ENCODE results near the gene UBE2E2. TPM values are rescaled to one million over a fixed set of nuclear protein-coding genes. Genes with fewer than 3 reads are reported as not detected.

The UBE2E2 gene
- total RNA-seq, 1 donor from 2014 or later: 24.2 TPM

GRCh38 chr3:23389089-23389488 is 186.0 kb downstream of the UBE2E2 start:
- no peaks in the 10 kb centered on the region for H3K27me3 Mint-ChIP-seq (ENCODE audit: low read depth)
- TF ChIP-seq CTCF (conservative IDR thresholded peaks at IDR 0.05): no peak
- H3K27ac Mint-ChIP-seq (ENCODE audit: unreplicated experiment): no peak overlapping the region
- no peaks in the 10 kb centered on the region for H3K4me1 Mint-ChIP-seq
- H3K9me3 Mint-ChIP-seq: no peaks in the 10 kb centered on the region
- no peak for DNase-seq (ENCODE audit: low read depth, low spot score)
- no peaks in the 10 kb centered on the region for H3K36me3 Mint-ChIP-seq (ENCODE audit: low read depth)
- no peak overlapping the region for H3K4me3 Mint-ChIP-seq

GRCh38 chr3:23389686-23390085 is 186.6 kb downstream of the UBE2E2 start:
- DNase-seq (ENCODE audit: low read depth, low spot score): no peak
- Mint-ChIP-seq H3K4me3 (no peak overlapping the region), H3K27ac (ENCODE audit: unreplicated experiment) (no peak overlapping the region), H3K36me3 (ENCODE audit: low read depth) (no peaks in the 10 kb centered on the region), H3K4me1 (no peaks in the 10 kb centered on the region), H3K9me3 (no peaks in the 10 kb centered on the region), H3K27me3 (ENCODE audit: low read depth) (no peaks in the 10 kb centered on the region)
- TF ChIP-seq CTCF (conservative IDR thresholded peaks at IDR 0.05): no peak

- Mint-ChIP-seq H3K9me3 (no peaks in the 10 kb centered on the region), H3K36me3 (ENCODE audit: low read depth) (no peaks in the 10 kb centered on the region), H3K27ac (ENCODE audit: unreplicated experiment) (no peak overlapping the region), H3K27me3 (ENCODE audit: low read depth) (no peaks in the 10 kb centered on the region), H3K4me3 (no peak overlapping the region), H3K4me1 (no peaks in the 10 kb centered on the region)
- no peak for TF ChIP-seq CTCF (conservative IDR thresholded peaks at IDR 0.05)
- no peak for DNase-seq (ENCODE audit: low read depth, low spot score)
Observed at GRCh38 chr3:23390446-23390845, 187.3 kb downstream of the UBE2E2 start.

DNA sequence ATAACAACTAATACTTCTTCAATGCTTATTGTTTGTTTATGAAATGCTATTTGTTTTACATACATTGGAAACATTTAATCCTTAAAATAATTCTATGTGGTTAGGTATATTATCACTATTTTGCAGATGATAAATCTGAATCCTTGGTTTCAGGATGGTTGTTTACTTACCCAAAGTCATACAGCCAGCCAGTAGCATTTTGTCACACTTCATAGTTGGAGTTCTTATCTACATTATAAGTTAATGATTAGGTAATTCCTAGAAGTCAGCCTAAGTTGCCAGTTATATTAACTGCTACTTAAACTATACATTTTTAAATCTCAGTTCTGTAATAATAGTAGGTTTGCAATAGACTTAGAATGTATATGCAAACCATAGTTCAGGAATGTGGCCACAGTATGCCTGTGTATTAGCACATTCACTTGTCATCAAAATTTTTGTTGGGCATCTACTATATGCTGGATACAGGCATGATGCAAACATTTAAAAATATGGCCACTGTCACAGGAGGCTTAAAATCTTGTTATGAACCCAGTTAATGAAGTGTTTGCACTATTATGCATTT is 187.9 kb downstream of the UBE2E2 start:
- Mint-ChIP-seq H3K9me3 (no peaks in the 10 kb centered on the region), H3K27me3 (ENCODE audit: low read depth) (no peaks in the 10 kb centered on the region), H3K4me1 (no peaks in the 10 kb centered on the region), H3K4me3 (no peak overlapping the region), H3K36me3 (ENCODE audit: low read depth) (no peaks in the 10 kb centered on the region), H3K27ac (ENCODE audit: unreplicated experiment) (no peak overlapping the region)
- no peak for DNase-seq (ENCODE audit: low read depth, low spot score)
- TF ChIP-seq CTCF (conservative IDR thresholded peaks at IDR 0.05): no peak

GRCh38 chr3:23395115-23395514 is 192.0 kb downstream of the UBE2E2 start:
- no peak for TF ChIP-seq CTCF (conservative IDR thresholded peaks at IDR 0.05)
- Mint-ChIP-seq H3K9me3 (no peaks in the 10 kb centered on the region), H3K4me1 (no peaks in the 10 kb centered on the region), H3K4me3 (no peak overlapping the region), H3K27ac (ENCODE audit: unreplicated experiment) (no peak overlapping the region), H3K27me3 (ENCODE audit: low read depth) (no peaks in the 10 kb centered on the region), H3K36me3 (ENCODE audit: low read depth) (no peaks in the 10 kb centered on the region)
- no peak for DNase-seq (ENCODE audit: low read depth, low spot score)

Measured in neural crest cell (in vitro differentiated cells).